Left ventricle myocardium superior (tissue), 1 donor: Measurements from ENCODE around the gene GUCA1A. TPM values are rescaled to one million over a fixed set of nuclear protein-coding genes. Genes with fewer than 3 reads are reported as not detected.

Experiments used
- ATAC-seq: fragments of 200-7000 bp; cut with Tn5 transposase; one replicate; pipeline ENCODE4 v1.9.1; 2020; ENCODE audit warnings: mild to moderate bottlenecking, moderate library complexity
- DNase-seq: peaks from one replicate; pipeline ENCODE4 v3.0.0-alpha.2; 2020
- intact Hi-C: fragments of 100-400 bp; cut with micrococcal nuclease; formaldehyde crosslinking; loops from one replicate; pipeline ENCODE4 v1.11.0; 2022
- total RNA-seq: library from RNA; stranded (reverse); fragmentation: NEBNext Ultra II Directional; extraction: Animal tissue kit (Norgen Biotek cat#: 25700); gene quantifications from one replicate; pipeline ENCODE4 v1.2.1, GENCODE V29; 2021
- donor health status: DM: no; HTN: yes; CAD: no; lungs with severe emphysema.

Gene GUCA1A
- total RNA-seq, 1 donor from 2014 or later: not detected

GRCh38 chr6:42226161-42226611, 53.0 kb downstream of the GUCA1A start:
- DNase-seq (no peak), ATAC-seq (no peak)
- intact Hi-C loops: no loop called here

DNA sequence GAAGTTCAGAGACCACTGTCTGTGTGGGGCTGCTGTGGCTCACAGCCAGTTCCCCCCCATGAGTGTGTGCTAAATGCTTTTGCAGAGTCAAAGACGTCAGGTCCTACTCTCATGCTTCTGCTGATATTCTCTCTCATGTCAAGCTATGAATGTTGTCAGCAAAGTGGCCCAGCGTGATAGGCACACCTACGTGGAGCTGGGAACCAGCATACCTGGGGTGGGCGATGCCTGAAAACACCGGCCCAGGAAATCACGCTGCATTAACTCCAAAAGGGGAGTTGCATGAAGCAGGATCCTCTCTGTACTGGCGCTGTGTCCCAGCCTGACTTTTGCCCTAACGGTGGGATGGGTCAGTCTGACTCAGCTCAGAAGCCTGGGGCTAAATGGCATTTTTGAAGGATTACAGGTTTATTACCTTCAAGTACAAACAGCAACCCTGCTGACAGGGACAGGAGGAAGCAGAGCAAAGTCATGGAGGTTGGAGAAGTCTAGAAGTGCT, 53.5 kb downstream of the GUCA1A start:
- intact Hi-C loops: no loop called here
- no peak for DNase-seq
- no peak for ATAC-seq

DNA sequence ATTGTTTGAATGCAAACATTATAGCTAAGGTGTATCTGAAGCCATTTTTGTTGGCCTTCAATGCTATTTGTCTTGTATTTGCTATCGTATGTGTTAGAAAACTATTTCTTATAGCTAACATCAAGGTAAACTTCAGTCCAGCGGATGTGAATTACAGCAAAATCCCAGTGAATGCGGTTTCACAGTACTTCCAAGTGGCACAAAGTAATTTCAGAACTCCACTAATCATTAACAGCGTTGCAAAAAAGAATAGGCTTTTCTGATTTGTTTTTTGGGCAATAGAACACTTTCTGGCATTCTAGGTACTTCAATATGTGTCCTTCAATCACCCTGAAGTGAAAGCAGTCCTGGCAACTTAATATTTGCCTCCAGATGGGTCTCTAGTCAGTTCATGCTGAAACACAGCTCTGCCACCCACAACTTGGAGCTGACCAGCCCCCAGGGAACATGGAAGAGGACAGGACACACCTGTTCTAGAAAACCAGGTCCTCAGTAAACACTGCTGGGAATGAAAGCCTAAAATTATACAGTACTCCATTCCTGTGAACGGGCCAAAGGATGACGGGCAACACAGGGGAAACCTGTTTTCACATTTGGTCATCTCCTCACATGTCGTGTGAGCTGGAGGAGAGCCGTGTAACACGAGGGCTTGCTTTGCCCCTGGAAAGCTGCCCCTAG, 54.1 kb downstream of the GUCA1A start:
- ATAC-seq: no peak
- intact Hi-C loops: no loop called here

GRCh38 chr6:42228305-42228704, 55.1 kb downstream of the GUCA1A start:
- intact Hi-C loops: no loop called here

More for the DNA sequence above, 54.1 kb downstream of the GUCA1A start:
- DNase-seq: no peak

More at GRCh38 chr6:42228305-42228704, 55.1 kb downstream of the GUCA1A start:
- no peak for DNase-seq
- ATAC-seq: no peak

Other genes with a start within 250 kb of the GUCA1A start
- 52.7 TPM for gene CCND3, start 231.6 kb upstream of the GUCA1A start, total RNA-seq
- gene TAF8, start 122.8 kb upstream of the GUCA1A start, total RNA-seq: 32.2 TPM
- 2.2 TPM for gene C6orf132, start 30.7 kb upstream of the GUCA1A start, total RNA-seq
- 1.2 TPM for gene GUCA1B, start 21.6 kb downstream of the GUCA1A start, total RNA-seq
- 63.0 TPM for gene MRPS10, start 44.5 kb downstream of the GUCA1A start, total RNA-seq